ENCODE data around the gene SBF1.

DNA sequence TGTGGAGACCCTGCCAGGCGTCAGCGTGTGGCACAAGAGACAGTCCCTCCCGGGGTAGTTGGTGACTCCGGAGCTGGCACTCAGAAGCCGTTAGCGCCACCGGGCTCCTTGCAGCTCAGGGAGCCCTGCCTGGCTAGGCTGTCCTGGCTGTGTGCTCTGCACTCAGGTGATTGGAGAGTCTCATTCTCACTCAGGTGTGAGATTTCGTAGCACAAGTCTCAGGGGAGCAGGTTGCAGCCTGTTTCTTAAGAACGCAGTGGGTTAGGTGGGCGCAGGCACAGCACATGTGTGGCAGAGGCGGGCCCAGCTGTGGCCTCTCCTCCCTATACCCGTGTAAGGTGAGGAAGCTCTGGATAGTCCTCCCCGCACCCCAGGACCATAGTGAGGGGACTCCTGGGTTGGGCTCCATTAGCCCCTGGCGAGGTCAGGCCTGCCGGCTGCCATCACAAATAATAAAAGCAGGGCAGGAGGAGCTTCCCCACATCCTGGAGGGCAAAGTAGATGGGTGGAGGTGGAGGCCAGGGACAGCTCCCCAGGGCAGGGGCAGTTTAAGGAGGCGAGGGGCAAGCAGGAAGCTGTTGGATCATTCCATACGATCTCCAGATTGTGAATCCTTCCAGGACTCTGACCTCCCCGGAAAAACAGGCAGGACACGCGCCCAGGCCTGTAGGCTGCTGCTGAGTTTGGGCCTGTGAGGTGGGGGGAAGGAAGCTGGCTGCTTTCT, 39.4 kb downstream of the SBF1 start:
- TF ChIP-seq, protein P1, sequence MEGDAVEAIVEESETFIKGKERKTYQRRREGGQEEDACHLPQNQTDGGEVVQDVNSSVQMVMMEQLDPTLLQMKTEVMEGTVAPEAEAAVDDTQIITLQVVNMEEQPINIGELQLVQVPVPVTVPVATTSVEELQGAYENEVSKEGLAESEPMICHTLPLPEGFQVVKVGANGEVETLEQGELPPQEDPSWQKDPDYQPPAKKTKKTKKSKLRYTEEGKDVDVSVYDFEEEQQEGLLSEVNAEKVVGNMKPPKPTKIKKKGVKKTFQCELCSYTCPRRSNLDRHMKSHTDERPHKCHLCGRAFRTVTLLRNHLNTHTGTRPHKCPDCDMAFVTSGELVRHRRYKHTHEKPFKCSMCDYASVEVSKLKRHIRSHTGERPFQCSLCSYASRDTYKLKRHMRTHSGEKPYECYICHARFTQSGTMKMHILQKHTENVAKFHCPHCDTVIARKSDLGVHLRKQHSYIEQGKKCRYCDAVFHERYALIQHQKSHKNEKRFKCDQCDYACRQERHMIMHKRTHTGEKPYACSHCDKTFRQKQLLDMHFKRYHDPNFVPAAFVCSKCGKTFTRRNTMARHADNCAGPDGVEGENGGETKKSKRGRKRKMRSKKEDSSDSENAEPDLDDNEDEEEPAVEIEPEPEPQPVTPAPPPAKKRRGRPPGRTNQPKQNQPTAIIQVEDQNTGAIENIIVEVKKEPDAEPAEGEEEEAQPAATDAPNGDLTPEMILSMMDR (IDR thresholded peaks at IDR 0.05; ENCODE audit: low read depth, low read length) = no peak
- TF ChIP-seq EZH2phosphoT487 (IDR thresholded peaks at IDR 0.05; ENCODE audit: low read depth) = no peak
